CD8-positive, alpha-beta memory T cell (primary cell): Measurements from ENCODE around the gene SNX9. TPM values are rescaled to one million over a fixed set of nuclear protein-coding genes. Genes with fewer than 3 reads are reported as not detected.
A peak's percentile ranks its signal among the peaks of the same experiment; 100 is the strongest.

Source experiments
- CTCF ChIA-PET: fragments of 350-600 bp; sonication (Branson Sonifier 250); formaldehyde crosslinking; loops from one replicate; lab custom pipeline; 2021; ENCODE audit warnings: antibody characterized with exemption; lab: Charles Lee
- POLR2A ChIA-PET: fragments of 350-600 bp; sonication (Branson Sonifier 250); formaldehyde crosslinking; loops from one replicate; lab custom pipeline; 2021; ENCODE audit warnings: antibody characterized with exemption; lab: Charles Lee
- DNase-seq, 5 donors: peaks; one replicate each; pipeline versions ENCODE4 v3.0.0 to v3.0.0-alpha.2; 2020 to 2022; ENCODE audit warnings: mixed read lengths in 1 of 5
- H3K27ac ChIP-seq: one replicate; pipeline ENCODE4 v1.7.0; 2013; ENCODE audit warnings: low read depth, mild to moderate bottlenecking, low read length, moderate library complexity
- H3K27me3 ChIP-seq: 2 replicates; pipeline ENCODE4 v1.7.0; 2013; ENCODE audit warnings: low read length, mild to moderate bottlenecking; ENCODE audit not compliant: insufficient read depth, poor library complexity, severe bottlenecking
- H3K36me3 ChIP-seq: 2 replicates; pipeline ENCODE4 v1.7.0; 2013; ENCODE audit warnings: mild to moderate bottlenecking, low read length, moderate library complexity; ENCODE audit not compliant: insufficient read depth
- H3K4me1 ChIP-seq: 2 replicates; pipeline ENCODE4 v1.7.0; 2013; ENCODE audit warnings: mild to moderate bottlenecking, low read length, moderate library complexity; ENCODE audit not compliant: insufficient read depth
- H3K4me3 ChIP-seq: 2 replicates; pipeline ENCODE4 v1.7.0; 2013; ENCODE audit warnings: mild to moderate bottlenecking, low read length
- H3K9me3 ChIP-seq: 2 replicates; pipeline ENCODE4 v1.7.0; 2013; ENCODE audit warnings: mild to moderate bottlenecking, low read length
- H3K27ac Mint-ChIP-seq, 8 donors: one replicate each; pipeline ENCODE4 v1.8.0; 2020 to 2021; ENCODE audit warnings: mixed read lengths in 8 of 8, mild to moderate bottlenecking in 6 of 8, inconsistent platforms in 3 of 8, moderate library complexity in 3 of 8
- H3K27me3 Mint-ChIP-seq, 2 donors: one replicate each; pipeline ENCODE4 v1.8.0; 2020 to 2021; ENCODE audit warnings: mixed read lengths in 2 of 2, mild to moderate bottlenecking in 1 of 2, moderate library complexity in 1 of 2
- H3K36me3 Mint-ChIP-seq, 3 donors: one replicate each; pipeline ENCODE4 v1.8.0; 2020 to 2021; ENCODE audit warnings: mixed read lengths in 3 of 3, inconsistent platforms in 1 of 3, mild to moderate bottlenecking in 1 of 3
- H3K4me1 Mint-ChIP-seq, 3 donors: one replicate each; pipeline ENCODE4 v1.8.0; 2020 to 2021; ENCODE audit warnings: mixed read lengths in 3 of 3, inconsistent platforms in 1 of 3, mild to moderate bottlenecking in 1 of 3
- H3K4me3 Mint-ChIP-seq, 7 donors: one replicate each; pipeline ENCODE4 v1.8.0; 2020 to 2021; ENCODE audit warnings: mixed read lengths in 7 of 7, mild to moderate bottlenecking in 6 of 7, moderate library complexity in 4 of 7, inconsistent platforms in 2 of 7
- H3K9me3 Mint-ChIP-seq, 5 donors: one replicate each; pipeline ENCODE4 v1.8.0; 2020 to 2022; ENCODE audit warnings: mixed read lengths in 5 of 5, mild to moderate bottlenecking in 3 of 5, moderate library complexity in 2 of 5, inconsistent platforms in 1 of 5
- polyA plus RNA-seq: library from polyadenylated mRNA; unstranded; fragments of 300-500 nt; fragmentation: Illumina TruSeq; gene quantifications from one replicate; pipeline ENCODE4 v1.2.3, GENCODE V29; 2021
- total RNA-seq, 2 experiments: library from RNA; stranded (reverse); gene quantifications; one replicate each; pipeline ENCODE4 v1.2.3, GENCODE V29; 2021

Gene SNX9
- total and polyA plus RNA-seq, 3 experiments from 2014 or later = 11.9 to 60.5 (median 60.3) TPM

DNA sequence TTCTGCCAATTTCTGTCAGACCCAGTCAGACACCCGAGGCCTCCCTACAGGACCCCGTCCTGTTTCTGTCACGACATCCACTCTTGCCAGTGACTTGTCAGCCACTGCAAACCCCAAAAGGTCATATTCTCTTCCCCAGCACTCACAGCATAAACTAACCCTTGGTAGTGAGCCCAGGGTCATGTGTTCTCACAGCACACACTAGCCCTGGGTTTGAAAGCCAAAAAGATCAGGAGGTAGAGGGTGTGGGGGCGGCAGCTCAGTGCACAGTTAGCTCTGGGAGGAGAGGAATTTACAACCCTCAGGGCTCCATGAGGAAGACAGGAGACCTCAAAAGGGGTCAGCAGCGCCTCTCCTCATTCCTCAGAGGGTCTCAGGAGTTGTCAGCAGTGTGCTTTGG is 9.9 kb upstream of the SNX9 start:
- H3K4me1 ChIP-seq = peaks cover 29% of the 10 kb centered on the region
- no peaks in the 10 kb centered on the region for H3K36me3 ChIP-seq
- no peaks in the 10 kb centered on the region for H3K27me3 ChIP-seq
- H3K9me3 ChIP-seq = peaks cover 6% of the 10 kb centered on the region
- peaks cover 3 to 6% of the 10 kb centered on the region in 2 donors for H3K27me3 Mint-ChIP-seq
- ChIA-PET CTCF (no interaction called here), POLR2A (no interaction called here)
- peaks cover 0 to 9% (median 5%) of the 10 kb centered on the region in 5 donors for H3K9me3 Mint-ChIP-seq
- no peak overlapping the region for H3K4me3 Mint-ChIP-seq
- no peak overlapping the region for H3K27ac Mint-ChIP-seq
- no peak overlapping the region for H3K4me3 ChIP-seq
- H3K36me3 Mint-ChIP-seq = no peaks in the 10 kb centered on the region
- no peak for DNase-seq
- no peak overlapping the region for H3K27ac ChIP-seq
- no peaks in the 10 kb centered on the region for H3K4me1 Mint-ChIP-seq

- no peaks in the 10 kb centered on the region for H3K36me3 Mint-ChIP-seq
- no peak overlapping the region for H3K4me3 ChIP-seq
- H3K4me3 Mint-ChIP-seq = no peak overlapping the region
- ChIA-PET POLR2A (no interaction called here), CTCF (no interaction called here)
- H3K4me1 Mint-ChIP-seq = no peaks in the 10 kb centered on the region
- no peak for DNase-seq
- H3K27ac ChIP-seq = no peak overlapping the region
- H3K27me3 ChIP-seq = no peaks in the 10 kb centered on the region
- H3K27me3 Mint-ChIP-seq = peaks cover 0 to 6% of the 10 kb centered on the region in 2 donors
- peaks cover 29% of the 10 kb centered on the region for H3K4me1 ChIP-seq
- H3K9me3 ChIP-seq = no peaks in the 10 kb centered on the region
- no peaks in the 10 kb centered on the region for H3K36me3 ChIP-seq
- H3K27ac Mint-ChIP-seq = no peak overlapping the region
- peaks cover 0 to 3% (median 0%) of the 10 kb centered on the region in 5 donors for H3K9me3 Mint-ChIP-seq
These were observed 9.1 kb upstream of the SNX9 start for GRCh38 chr6:157813750-157814455.

- no peak overlapping the region for H3K27ac Mint-ChIP-seq
- H3K9me3 ChIP-seq = no peaks in the 10 kb centered on the region
- H3K27me3 ChIP-seq = no peaks in the 10 kb centered on the region
- H3K27me3 Mint-ChIP-seq = peaks cover 0 to 6% of the 10 kb centered on the region in 2 donors
- H3K9me3 Mint-ChIP-seq = no peaks in the 10 kb centered on the region
- H3K27ac ChIP-seq = no peak overlapping the region
- H3K4me1 ChIP-seq = peaks cover 29% of the 10 kb centered on the region
- no peaks in the 10 kb centered on the region for H3K4me1 Mint-ChIP-seq
- DNase-seq = peak in 1 of 5 donors; percentile 65
- ChIA-PET POLR2A (no interaction called here), CTCF (interaction anchor here (1.0 to 2.1 kb wide), 2 partner anchors 8 to 58 kb away, joined by 3 to 8 read pairs; no protein-coding TSS in a partner anchor)
- no peak overlapping the region for H3K4me3 Mint-ChIP-seq
- H3K36me3 ChIP-seq = no peaks in the 10 kb centered on the region
- no peaks in the 10 kb centered on the region for H3K36me3 Mint-ChIP-seq
- peak overlapping the region; percentile 1 for H3K4me3 ChIP-seq
These were observed 8.2 kb upstream of the SNX9 start for GRCh38 chr6:157814883-157815282.

- peak overlapping the region in 6 of 7 donors; percentile 71 to 88 (median 76) for H3K4me3 Mint-ChIP-seq
- Histone ChIP-seq H3K27ac (no peak overlapping the region), H3K4me3 (no peak overlapping the region), H3K4me1 (peaks cover 14% of the 10 kb centered on the region), H3K27me3 (no peaks in the 10 kb centered on the region), H3K9me3 (no peaks in the 10 kb centered on the region), H3K36me3 (no peaks in the 10 kb centered on the region)
- POLR2A ChIA-PET = no interaction called here
- peak overlapping the region in 7 of 8 donors; percentile 51 to 84 (median 75) for H3K27ac Mint-ChIP-seq
- DNase-seq = no peak
- peaks cover 8% of the 10 kb centered on the region in 2 donors for H3K27me3 Mint-ChIP-seq
- peaks cover 0 to 4% (median 0%) of the 10 kb centered on the region in 3 donors for H3K36me3 Mint-ChIP-seq
- no peaks in the 10 kb centered on the region for H3K9me3 Mint-ChIP-seq
- H3K4me1 Mint-ChIP-seq = peaks cover 21 to 32% (median 24%) of the 10 kb centered on the region in 3 donors
- CTCF ChIA-PET = interaction anchor here (1.0 to 1.2 kb wide), 2 partner anchors 52 to 64 kb away, joined by 3 to 4 read pairs; no protein-coding TSS in a partner anchor
These were observed 1.6 kb upstream of the SNX9 start for GRCh38 chr6:157821342-157822033.

GRCh38 chr6:157822245-157823000 is 623 bp upstream of the SNX9 start:
- ChIA-PET POLR2A (no interaction called here), CTCF (interaction anchor here (1.2 kb wide), 1 partner anchor 65 kb away, joined by 3 read pairs; no protein-coding TSS in a partner anchor)
- H3K4me3 Mint-ChIP-seq = peak overlapping the region; percentile 71 to 89 (median 77)
- DNase-seq = peak in 2 of 5 donors; percentile 16 to 50
- H3K4me1 Mint-ChIP-seq = peaks cover 21 to 32% (median 24%) of the 10 kb centered on the region in 3 donors
- H3K27me3 ChIP-seq = no peaks in the 10 kb centered on the region
- H3K4me3 ChIP-seq = no peak overlapping the region
- peaks cover 0 to 4% (median 0%) of the 10 kb centered on the region in 3 donors for H3K36me3 Mint-ChIP-seq
- peaks cover 8% of the 10 kb centered on the region in 2 donors for H3K27me3 Mint-ChIP-seq
- no peaks in the 10 kb centered on the region for H3K36me3 ChIP-seq
- no peaks in the 10 kb centered on the region for H3K9me3 Mint-ChIP-seq
- no peaks in the 10 kb centered on the region for H3K9me3 ChIP-seq
- peak overlapping the region; percentile 9 for H3K27ac ChIP-seq
- H3K27ac Mint-ChIP-seq = peak overlapping the region; percentile 34 to 84 (median 74)
- H3K4me1 ChIP-seq = peaks cover 14% of the 10 kb centered on the region

DNA sequence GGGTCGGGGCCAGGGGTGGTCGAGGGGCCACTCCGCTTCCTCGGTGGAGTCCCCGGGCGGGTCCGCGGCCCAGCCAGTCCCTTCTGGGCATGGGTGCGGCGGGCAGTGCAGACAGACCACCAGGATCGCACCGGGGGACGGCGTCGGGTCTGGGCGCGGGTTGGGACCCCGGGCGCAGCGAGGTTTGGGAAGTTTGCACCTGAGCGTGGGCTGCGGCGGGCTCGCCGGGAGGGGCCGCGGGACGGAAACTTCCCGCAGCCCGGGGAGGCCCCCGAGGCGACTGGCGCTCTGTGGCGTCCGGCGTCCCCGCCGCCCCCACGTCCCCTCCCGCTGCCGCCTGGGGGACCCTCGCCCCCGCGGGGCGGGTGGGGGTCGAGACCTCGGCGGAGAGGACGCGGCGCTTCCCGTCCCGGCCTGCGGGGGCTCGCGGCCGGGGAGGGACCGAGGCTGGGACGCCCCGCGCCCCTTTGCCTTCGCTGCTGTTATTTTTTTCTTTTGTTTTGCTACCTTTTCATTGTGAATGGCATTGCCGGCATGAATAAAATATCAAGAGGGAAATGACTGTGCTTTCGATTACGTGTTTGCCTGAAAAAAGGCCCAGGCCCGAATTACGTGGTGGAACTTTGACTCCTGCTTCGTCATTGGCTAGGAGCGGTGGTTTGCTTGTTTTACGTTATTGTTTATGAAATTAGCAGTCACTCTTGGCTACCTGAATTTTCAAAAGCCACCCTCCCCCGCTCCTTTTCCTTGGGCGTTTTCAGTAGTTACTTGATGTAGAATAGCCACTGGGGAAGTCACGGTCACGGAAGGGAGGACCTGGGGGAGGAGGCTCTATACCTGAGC is 703 bp downstream of the SNX9 start:
- peak overlapping the region; percentile 83 for H3K27ac ChIP-seq
- Mint-ChIP-seq H3K9me3 (no peaks in the 10 kb centered on the region), H3K4me1 (peaks cover 21 to 35% (median 24%) of the 10 kb centered on the region in 3 donors), H3K27me3 (peaks cover 8% of the 10 kb centered on the region in 2 donors), H3K4me3 (peak overlapping the region; percentile 91 to 97 (median 96)), H3K36me3 (peaks cover 0 to 7% (median 0%) of the 10 kb centered on the region in 3 donors), H3K27ac (peak overlapping the region; percentile 94 to 98 (median 98))
- H3K36me3 ChIP-seq = no peaks in the 10 kb centered on the region
- no peaks in the 10 kb centered on the region for H3K9me3 ChIP-seq
- H3K4me1 ChIP-seq = peaks cover 17% of the 10 kb centered on the region
- H3K27me3 ChIP-seq = no peaks in the 10 kb centered on the region
- peak; percentile 25 to 87 (median 72) for DNase-seq
- CTCF ChIA-PET = no interaction called here
- H3K4me3 ChIP-seq = peak overlapping the region; percentile 64
- POLR2A ChIA-PET = no interaction called here

GRCh38 chr6:157825243-157825904 is 2.3 kb downstream of the SNX9 start:
- no peaks in the 10 kb centered on the region for H3K9me3 Mint-ChIP-seq
- CTCF ChIA-PET = no interaction called here
- POLR2A ChIA-PET = no interaction called here
- Histone ChIP-seq H3K36me3 (no peaks in the 10 kb centered on the region), H3K4me3 (no peak overlapping the region), H3K27me3 (no peaks in the 10 kb centered on the region), H3K27ac (peak overlapping the region; percentile 83), H3K4me1 (peaks cover 31% of the 10 kb centered on the region), H3K9me3 (no peaks in the 10 kb centered on the region)
- H3K4me3 Mint-ChIP-seq = peak overlapping the region in 6 of 7 donors; percentile 29 to 97 (median 85)
- H3K27me3 Mint-ChIP-seq = peaks cover 8% of the 10 kb centered on the region in 2 donors
- H3K27ac Mint-ChIP-seq = peak overlapping the region in 3 of 8 donors; percentile 7 to 29 (median 22)
- DNase-seq = no peak
- H3K36me3 Mint-ChIP-seq = peaks cover 0 to 7% (median 0%) of the 10 kb centered on the region in 3 donors
- H3K4me1 Mint-ChIP-seq = peaks cover 28 to 48% (median 30%) of the 10 kb centered on the region in 3 donors
